Spinal cord (tissue), 10 donors: ENCODE results near the gene PCID2. TPM values are rescaled to one million over a fixed set of nuclear protein-coding genes. Genes with fewer than 3 reads are reported as not detected.
A peak's percentile ranks its signal among the peaks of the same experiment; 100 is the strongest.
"Not testable (repeated sequence)": the region's sequence is repeated elsewhere in the genome, so short reads cannot be mapped to it uniquely, and the experiment has no call there.

Source experiments
- DNase-seq, 6 donors: peaks; one replicate each; pipeline versions ENCODE4 v3.0.0 to v3.0.0-alpha.2; 2013 to 2015; ENCODE audit warnings: low spot score in 6 of 6, low read depth in 4 of 6
- H3K27ac ChIP-seq: one replicate; pipeline ENCODE4 v1.5.1; 2013; ENCODE audit warnings: low read depth, low read length, control low read depth
- H3K27me3 ChIP-seq: one replicate; pipeline ENCODE4 v1.6.1; 2013; ENCODE audit warnings: low read length; ENCODE audit not compliant: control insufficient read depth, insufficient read depth
- H3K36me3 ChIP-seq: one replicate; pipeline ENCODE4 v1.6.1; 2013; ENCODE audit warnings: low read length; ENCODE audit not compliant: control insufficient read depth, insufficient read depth
- H3K4me1 ChIP-seq: one replicate; pipeline ENCODE4 v1.6.1; 2013; ENCODE audit warnings: low read length; ENCODE audit not compliant: control insufficient read depth, insufficient read depth
- H3K4me3 ChIP-seq: one replicate; pipeline ENCODE4 v1.5.1; 2013; ENCODE audit warnings: low read depth, low read length, control low read depth
- H3K9me3 ChIP-seq: one replicate; pipeline ENCODE4 v1.6.1; 2013; ENCODE audit warnings: low read length; ENCODE audit not compliant: control insufficient read depth, insufficient read depth
- WGBS: methylation state at CpG from one replicate; pipeline ENCODE4 v1.1.5; 2013; ENCODE audit warnings: missing lambda C conversion rate; ENCODE audit not compliant: insufficient coverage; 5-methylcytosine and 5-hydroxymethylcytosine counted together
- long read RNA-seq, 4 donors: transcript quantifications; one replicate each; lab custom pipeline, GENCODE V29; 2026
- polyA plus RNA-seq, 2 donors: library from polyadenylated mRNA; unstranded; fragments of 120-200 nt; gene quantifications; one replicate each; pipeline ENCODE4 v1.2.1, GENCODE V29; 2013; ENCODE audit not compliant: insufficient read length in 2 of 2
- total RNA-seq, 2 donors: library from RNA; depleted of rRNA in 1 of 2; stranded (reverse); fragments of 120-200 nt in 1 of 2; fragments of >200 nt in 1 of 2; gene quantifications; one replicate each; pipeline versions ENCODE4 v1.2.3 to v1.2.4, GENCODE V29; 2013 to 2014
- donor health status: healthy.

Gene PCID2
- total RNA-seq (10 to 100 TPM; 47.7 to 51.5 TPM), polyA plus RNA-seq (10 to 100 TPM; 32.4 to 43.2 TPM)
- long read RNA-seq, donor 1, partial matches to known transcripts = 60 of 74 reads
- long read RNA-seq, donor 1, other reads (novel, unspliced or antisense) = 13 of 74 reads
- long read RNA-seq, donor 2, partial matches to known transcripts = 0 of 6 reads
- long read RNA-seq, donor 2, other reads (novel, unspliced or antisense) = 6 of 6 reads
- long read RNA-seq, donor 3 = 0 reads
- long read RNA-seq, donor 4, partial matches to known transcripts = 8 of 21 reads
- long read RNA-seq, donor 4, other reads (novel, unspliced or antisense) = 13 of 21 reads

DNA sequence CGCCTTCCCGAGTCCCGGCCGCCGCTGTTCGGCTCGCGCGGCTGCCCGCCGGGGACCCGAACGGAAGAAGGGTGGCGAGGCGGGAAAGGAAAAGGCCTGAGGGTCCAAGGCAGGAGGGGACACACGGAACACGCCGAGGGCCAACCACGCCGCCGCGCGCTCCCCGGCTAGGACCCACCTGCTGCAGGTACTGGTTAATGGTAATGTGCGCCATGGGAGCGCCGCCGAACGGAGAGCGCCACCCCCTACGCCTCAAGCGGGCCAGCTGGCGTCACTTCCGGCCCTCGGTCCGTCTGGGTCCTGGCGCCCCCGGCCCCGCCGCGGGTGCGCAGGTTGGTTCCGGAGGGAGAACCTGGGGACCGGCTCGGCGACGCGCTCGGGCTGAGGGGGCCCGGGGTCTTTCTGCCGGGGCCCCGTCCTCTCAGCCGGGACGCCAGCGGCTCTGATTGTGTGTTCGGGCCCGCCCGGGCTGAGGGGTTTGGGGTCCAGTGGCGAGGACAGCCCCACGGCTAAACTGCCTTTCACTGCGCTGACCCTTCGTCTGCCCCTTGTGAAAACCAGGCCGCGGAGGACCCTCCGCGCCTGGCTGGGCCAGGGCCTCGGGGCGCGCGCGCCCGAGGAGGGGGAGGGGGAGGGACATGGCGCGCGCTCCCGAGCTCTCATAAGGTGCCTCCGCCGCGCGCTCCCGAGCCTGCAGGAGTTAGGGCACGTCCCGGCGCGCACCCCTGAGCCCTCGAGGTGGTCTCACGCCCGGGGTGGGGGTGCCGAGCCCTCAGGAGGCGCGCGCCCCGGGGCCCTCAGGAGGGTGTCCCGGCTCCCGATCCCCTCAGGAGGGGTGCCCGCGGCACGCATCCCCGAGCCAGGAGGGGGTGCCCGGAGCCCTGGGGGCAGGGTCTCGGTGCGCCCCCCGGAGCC is at the start of gene PCID2:
TSS of gene PCID2 (minus strand) at position 249 of the 915 bp plus-strand sequence. CDS start at position 214, 35 bp downstream.
- Histone ChIP-seq H3K27me3 (no peaks in the 10 kb centered on the region), H3K36me3 (peaks cover 19% of the 10 kb centered on the region), H3K4me1 (peaks cover 5% of the 10 kb centered on the region), H3K27ac (peak within 1 kb of the TSS; percentile 97), H3K9me3 (no peaks in the 10 kb centered on the region), H3K4me3 (peak within 1 kb of the TSS; percentile 88)
- peak; percentile 82 to 98 (median 88) for DNase-seq
- WGBS = 0% methylated on average over 103 of the region's 103 CpGs

DNA sequence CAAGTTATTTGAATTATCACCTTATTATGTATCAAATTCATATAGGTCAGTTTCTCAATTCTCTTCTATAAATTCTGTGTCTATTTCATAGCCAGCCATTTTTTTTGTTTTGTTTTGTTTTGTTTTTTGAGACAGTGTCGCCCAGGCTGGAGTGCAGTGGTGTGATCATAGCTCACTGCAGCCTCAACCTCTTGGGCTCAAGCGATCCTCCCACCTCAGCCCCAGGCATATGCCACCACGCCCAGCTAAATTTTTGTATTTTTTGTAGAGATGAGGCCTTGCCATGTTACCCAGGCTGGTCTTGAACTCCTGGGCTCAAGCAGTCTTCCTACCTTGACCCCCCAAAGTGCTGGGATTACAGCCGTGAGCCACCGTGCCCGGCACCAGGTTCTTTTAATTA is 49.4 kb upstream of the PCID2 start:
- H3K4me3 ChIP-seq, H3K27ac ChIP-seq, H3K27me3 ChIP-seq, H3K4me1 ChIP-seq, DNase-seq, H3K9me3 ChIP-seq: not testable (repeated sequence)
- peaks cover 54% of the 10 kb centered on the region for H3K36me3 ChIP-seq
- 100% methylated on average over 1 of the region's 6 CpGs for WGBS

- Histone ChIP-seq H3K9me3 (no peaks in the 10 kb centered on the region), H3K36me3 (peaks cover 56% of the 10 kb centered on the region), H3K27me3 (no peaks in the 10 kb centered on the region), H3K4me1 (no peaks in the 10 kb centered on the region), H3K4me3 (no peak overlapping the region), H3K27ac (no peak overlapping the region)
- WGBS = 97% methylated on average over 11 of the region's 11 CpGs
- DNase-seq = no peak
Observed at GRCh38 chr13:113252516-113253095, 44.1 kb upstream of the PCID2 start.

GRCh38 chr13:113245849-113246796 is 37.7 kb upstream of the PCID2 start:
- no peaks in the 10 kb centered on the region for H3K27me3 ChIP-seq
- H3K4me1 ChIP-seq = no peaks in the 10 kb centered on the region
- no peak overlapping the region for H3K27ac ChIP-seq
- no peak overlapping the region for H3K4me3 ChIP-seq
- WGBS = no CpG with 5 or more reads among the region's 10 CpGs
- H3K9me3 ChIP-seq = no peaks in the 10 kb centered on the region
- DNase-seq = no peak
- H3K36me3 ChIP-seq = peaks cover 58% of the 10 kb centered on the region

GRCh38 chr13:113243847-113244246 is 35.4 kb upstream of the PCID2 start:
- no peak for DNase-seq
- H3K4me3 ChIP-seq = no peak overlapping the region
- peaks cover 57% of the 10 kb centered on the region for H3K36me3 ChIP-seq
- H3K27ac ChIP-seq = no peak overlapping the region
- 92% methylated on average over 3 of the region's 6 CpGs for WGBS
- H3K27me3 ChIP-seq = no peaks in the 10 kb centered on the region
- no peaks in the 10 kb centered on the region for H3K9me3 ChIP-seq
- H3K4me1 ChIP-seq = no peaks in the 10 kb centered on the region

DNA sequence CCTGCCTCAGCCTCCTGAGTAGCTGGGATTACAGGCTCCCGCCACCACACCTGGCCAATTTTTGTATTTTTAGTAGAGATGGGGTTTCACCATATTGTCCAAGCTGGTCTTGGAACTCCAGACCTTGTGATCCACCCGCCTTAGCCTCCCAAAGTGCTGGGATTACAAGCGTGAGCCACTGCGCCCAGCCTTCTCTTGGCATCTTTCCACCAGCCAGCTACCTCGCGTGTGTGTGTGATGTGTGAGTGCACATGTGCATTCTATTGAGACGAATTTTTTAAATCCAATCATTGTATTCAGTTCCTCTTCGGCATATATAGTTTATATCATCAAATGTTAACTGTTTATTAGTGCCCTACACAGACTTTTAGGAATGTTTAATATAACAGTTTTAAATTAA is 33.2 kb upstream of the PCID2 start:
- H3K4me1 ChIP-seq, H3K27me3 ChIP-seq, H3K9me3 ChIP-seq, H3K27ac ChIP-seq, DNase-seq, H3K4me3 ChIP-seq: not testable (repeated sequence)
- H3K36me3 ChIP-seq = peaks cover 44% of the 10 kb centered on the region
- no CpG with 5 or more reads among the region's 8 CpGs for WGBS

- Histone ChIP-seq H3K4me3 (no peak overlapping the region), H3K9me3 (no peaks in the 10 kb centered on the region), H3K27ac (no peak overlapping the region), H3K36me3 (peaks cover 39% of the 10 kb centered on the region), H3K4me1 (no peaks in the 10 kb centered on the region), H3K27me3 (no peaks in the 10 kb centered on the region)
- no peak for DNase-seq
- WGBS = 95% methylated on average over 5 of the region's 6 CpGs
Observed at GRCh38 chr13:113239986-113240385, 31.5 kb upstream of the PCID2 start.

DNA sequence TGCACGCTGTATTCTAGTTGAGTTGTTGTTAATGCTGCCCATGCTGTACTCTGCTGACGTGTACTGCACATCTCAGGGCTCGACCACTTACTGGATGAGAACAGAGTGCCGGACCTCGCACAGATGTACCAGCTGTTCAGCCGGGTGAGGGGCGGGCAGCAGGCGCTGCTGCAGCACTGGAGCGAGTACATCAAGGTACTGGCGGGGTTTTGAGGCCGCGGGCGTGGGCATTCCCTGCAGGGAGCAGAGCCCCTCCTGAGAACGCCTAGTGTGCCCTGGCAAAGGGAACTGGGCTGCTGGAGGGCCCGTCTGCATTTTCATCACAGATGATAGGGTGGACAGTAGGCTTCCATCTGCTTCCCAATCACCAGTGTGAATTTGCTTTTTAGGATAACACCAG is 30.9 kb upstream of the PCID2 start:
- Histone ChIP-seq H3K9me3 (no peaks in the 10 kb centered on the region), H3K27me3 (no peaks in the 10 kb centered on the region), H3K4me1 (no peaks in the 10 kb centered on the region), H3K36me3 (peaks cover 36% of the 10 kb centered on the region), H3K4me3 (no peak overlapping the region), H3K27ac (no peak overlapping the region)
- DNase-seq = no peak
- WGBS = 93% methylated on average over 13 of the region's 15 CpGs

GRCh38 chr13:113238536-113238935 is 30.1 kb upstream of the PCID2 start:
- Histone ChIP-seq H3K4me1 (no peaks in the 10 kb centered on the region), H3K4me3 (no peak overlapping the region), H3K9me3 (no peaks in the 10 kb centered on the region), H3K36me3 (peaks cover 36% of the 10 kb centered on the region), H3K27ac (no peak overlapping the region), H3K27me3 (no peaks in the 10 kb centered on the region)
- WGBS = no CpG with 5 or more reads among the region's 4 CpGs
- peak in 1 of 6 donors; percentile 43 for DNase-seq
